IPS-20b (cell line): ENCODE measurements around the gene ZFC3H1.

ENCODE experiments used
- H3K27ac ChIP-seq: one replicate; pipeline ENCODE4 v1.5.1; 2013; ENCODE audit warnings: low read length
- H3K27me3 ChIP-seq: 2 replicates; pipeline ENCODE4 v1.6.1; 2013; ENCODE audit warnings: mild to moderate bottlenecking, low read length, inconsistent platforms; ENCODE audit not compliant: insufficient read depth
- H3K36me3 ChIP-seq: 2 replicates; pipeline ENCODE4 v1.6.1; 2013; ENCODE audit warnings: low read depth, mild to moderate bottlenecking, inconsistent platforms, low read length, moderate library complexity; ENCODE audit not compliant: insufficient read depth
- H3K4me1 ChIP-seq: 2 replicates; pipeline ENCODE4 v1.6.1; 2013; ENCODE audit warnings: mild to moderate bottlenecking, control low read depth, inconsistent platforms, low read length, moderate library complexity; ENCODE audit not compliant: insufficient read depth
- H3K4me3 ChIP-seq: 2 replicates; pipeline ENCODE4 v1.5.1; 2013; ENCODE audit warnings: mild to moderate bottlenecking, low read length, inconsistent platforms
- H3K9ac ChIP-seq: 2 replicates; pipeline ENCODE4 v1.6.1; 2013; ENCODE audit warnings: low read depth, mild to moderate bottlenecking, inconsistent platforms, low read length, moderate library complexity
- H3K9me3 ChIP-seq: 2 replicates; pipeline ENCODE4 v1.6.1; 2013; ENCODE audit warnings: mild to moderate bottlenecking, low read depth, low read length, inconsistent platforms; ENCODE audit not compliant: insufficient read depth

Gene ZFC3H1

DNA sequence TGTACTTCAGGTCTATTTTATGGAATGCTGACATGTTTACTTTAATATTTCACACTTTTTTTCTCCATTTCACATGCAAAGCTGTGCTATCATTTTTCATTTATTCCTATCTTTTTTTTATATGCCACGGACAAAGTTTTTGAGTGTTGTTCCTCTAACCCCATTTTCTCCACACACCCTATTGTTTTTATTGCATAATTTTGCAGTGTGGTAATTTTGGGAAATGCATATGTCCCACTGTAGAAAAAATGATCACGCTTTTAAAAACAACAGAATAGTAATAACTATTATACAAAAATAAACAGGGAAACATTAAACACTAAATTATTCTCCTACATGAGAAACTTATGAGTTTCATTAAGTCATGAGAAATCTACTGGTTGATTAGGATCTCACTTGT lies 14.2 kb downstream of the ZFC3H1 start:
- Histone ChIP-seq H3K4me1 (no peaks in the 10 kb centered on the region), H3K36me3 (peaks cover 91% of the 10 kb centered on the region), H3K27me3 (no peaks in the 10 kb centered on the region), H3K9ac (no peak overlapping the region), H3K4me3 (no peak overlapping the region), H3K9me3 (peaks cover 11% of the 10 kb centered on the region; the same call in 1 of the 2 replicates), H3K27ac (no peak overlapping the region)

DNA sequence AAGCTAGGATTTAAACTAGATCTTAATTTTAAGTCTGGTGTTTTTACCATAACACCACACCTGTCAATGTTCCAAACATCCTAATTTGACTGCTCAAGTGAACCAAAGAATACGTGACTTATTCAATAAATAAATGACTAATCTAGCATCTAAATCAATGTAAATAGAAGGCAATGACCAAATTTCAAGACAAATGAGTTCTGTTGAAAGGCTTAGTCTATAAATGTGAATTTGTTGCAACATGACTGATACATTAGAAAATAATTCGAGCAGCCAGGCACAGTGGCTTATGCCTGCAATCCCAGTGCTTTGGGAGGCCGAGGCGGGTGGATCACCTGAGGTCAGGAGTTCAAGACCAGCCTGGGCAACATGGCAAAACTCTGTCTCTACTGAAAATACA lies 15.1 kb downstream of the ZFC3H1 start:
- Histone ChIP-seq H3K4me1 (no peaks in the 10 kb centered on the region), H3K36me3 (peaks cover 91% of the 10 kb centered on the region), H3K27me3 (no peaks in the 10 kb centered on the region), H3K9ac (no peak overlapping the region), H3K4me3 (no peak overlapping the region), H3K27ac (no peak overlapping the region), H3K9me3 (peaks cover 3% of the 10 kb centered on the region; the same call in 1 of the 2 replicates)

DNA sequence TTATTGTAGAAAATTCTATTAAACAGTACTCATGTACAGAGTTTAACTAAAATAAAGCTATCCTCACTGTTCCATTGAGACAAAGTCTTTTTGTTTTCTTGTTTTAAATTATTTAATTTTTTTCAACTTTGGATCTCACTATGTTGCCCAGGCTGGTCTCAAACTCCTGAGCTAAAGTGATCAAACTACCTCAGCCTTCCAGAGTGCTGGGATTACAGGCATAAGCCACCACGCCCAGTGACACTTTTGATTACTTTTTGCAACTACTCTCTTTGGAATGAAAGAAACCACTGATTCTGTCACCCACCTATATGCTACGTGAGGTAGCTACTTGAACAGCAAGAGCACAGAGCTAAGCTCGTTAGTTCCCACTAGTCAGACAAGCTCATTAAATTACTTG lies 17.1 kb downstream of the ZFC3H1 start:
- Histone ChIP-seq H3K4me3 (no peak overlapping the region), H3K4me1 (no peaks in the 10 kb centered on the region), H3K27ac (no peak overlapping the region), H3K36me3 (peaks cover 91% of the 10 kb centered on the region), H3K9ac (no peak overlapping the region), H3K27me3 (no peaks in the 10 kb centered on the region), H3K9me3 (no peaks in the 10 kb centered on the region)

DNA sequence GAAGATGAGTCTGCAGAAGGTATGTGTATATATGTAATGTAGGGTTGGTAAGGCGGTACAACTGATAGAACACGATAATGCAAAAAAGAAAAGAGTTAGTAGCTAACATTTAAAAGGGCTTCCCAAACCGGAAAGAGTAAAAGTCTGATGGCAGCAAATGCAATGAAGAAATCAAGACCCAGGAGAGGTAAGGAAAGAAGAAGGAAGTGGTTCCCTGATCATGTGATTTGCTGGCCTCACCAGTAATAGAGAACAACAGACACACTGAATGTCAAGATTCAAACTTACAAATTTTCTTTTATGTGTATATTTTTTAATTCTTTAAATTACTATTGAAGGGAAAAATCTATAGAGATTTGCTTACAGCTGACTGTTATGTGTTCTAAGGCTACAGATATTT lies 18.4 kb downstream of the ZFC3H1 start:
- no peaks in the 10 kb centered on the region for H3K9me3 ChIP-seq
- no peak overlapping the region for H3K4me3 ChIP-seq
- no peak overlapping the region for H3K9ac ChIP-seq
- H3K36me3 ChIP-seq = peaks cover 92% of the 10 kb centered on the region
- H3K27ac ChIP-seq = no peak overlapping the region
- no peaks in the 10 kb centered on the region for H3K4me1 ChIP-seq
- H3K27me3 ChIP-seq = no peaks in the 10 kb centered on the region

DNA sequence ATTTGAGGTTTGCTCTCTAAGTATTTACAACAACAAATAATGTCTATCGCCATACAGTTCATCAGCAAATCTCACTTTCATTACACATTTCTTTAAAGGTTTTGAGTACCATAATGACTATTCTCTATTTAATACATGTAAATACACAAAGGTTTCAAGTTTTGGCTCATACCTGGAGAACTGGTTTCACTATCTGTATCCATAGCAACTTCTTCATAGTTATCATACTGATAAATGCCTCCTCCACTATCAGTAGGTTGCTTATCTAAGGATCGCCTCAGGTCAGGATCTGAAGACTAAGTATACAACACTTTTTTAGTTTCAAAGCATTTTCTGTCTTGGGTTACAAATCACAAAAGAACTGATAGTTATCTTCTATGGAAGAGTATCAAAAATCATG lies 21.4 kb downstream of the ZFC3H1 start:
- no peaks in the 10 kb centered on the region for H3K27me3 ChIP-seq
- no peaks in the 10 kb centered on the region for H3K4me1 ChIP-seq
- no peak overlapping the region for H3K4me3 ChIP-seq
- no peak overlapping the region for H3K9ac ChIP-seq
- H3K27ac ChIP-seq = no peak overlapping the region
- H3K36me3 ChIP-seq = peaks cover 94% of the 10 kb centered on the region
- H3K9me3 ChIP-seq = no peaks in the 10 kb centered on the region

DNA sequence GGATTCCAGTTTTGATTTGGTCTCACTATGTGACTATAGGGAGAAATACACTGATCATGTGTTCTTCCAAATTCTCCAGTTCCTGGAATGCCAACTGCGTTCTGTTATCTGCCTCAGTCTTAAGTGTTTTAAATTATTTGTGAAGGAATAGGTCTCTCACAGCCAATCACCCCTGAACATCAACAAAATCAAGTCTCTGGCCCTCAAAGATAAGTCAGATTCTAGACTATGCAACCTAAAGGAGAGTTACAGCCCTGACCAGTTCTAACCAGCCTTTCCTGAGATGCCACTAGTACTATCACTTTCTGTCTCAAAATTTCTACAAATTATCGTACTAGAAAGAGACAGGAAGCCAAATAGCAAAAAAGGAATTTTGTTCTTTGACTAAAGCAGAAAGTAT lies 22.3 kb downstream of the ZFC3H1 start:
- no peak overlapping the region for H3K9ac ChIP-seq
- no peak overlapping the region for H3K27ac ChIP-seq
- H3K4me3 ChIP-seq = no peak overlapping the region
- no peaks in the 10 kb centered on the region for H3K27me3 ChIP-seq
- no peaks in the 10 kb centered on the region for H3K4me1 ChIP-seq
- peaks cover 93% of the 10 kb centered on the region for H3K36me3 ChIP-seq
- H3K9me3 ChIP-seq = no peaks in the 10 kb centered on the region

DNA sequence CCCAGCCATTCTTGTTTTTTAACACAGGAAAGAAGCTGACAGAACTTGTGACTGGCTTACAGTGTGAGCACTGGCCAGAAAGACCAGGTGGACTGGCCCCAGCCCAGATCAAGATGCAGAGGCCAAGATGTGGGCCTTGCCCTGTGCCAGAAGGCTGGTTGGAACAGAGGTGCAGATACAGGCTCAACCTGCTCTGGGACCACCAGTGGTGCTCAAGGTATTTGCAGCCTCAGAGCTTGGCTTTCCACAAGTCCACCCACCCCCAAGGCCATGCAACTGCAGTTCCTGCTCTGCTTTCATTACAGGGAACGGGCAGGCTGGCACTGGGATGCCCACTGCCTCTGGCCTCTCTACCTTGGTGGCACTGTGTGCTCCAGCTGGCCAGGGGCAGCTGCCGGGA lies 23.3 kb downstream of the ZFC3H1 start:
- peaks cover 93% of the 10 kb centered on the region for H3K36me3 ChIP-seq
- H3K9ac ChIP-seq = no peak overlapping the region
- no peaks in the 10 kb centered on the region for H3K27me3 ChIP-seq
- H3K9me3 ChIP-seq = no peaks in the 10 kb centered on the region
- no peak overlapping the region for H3K4me3 ChIP-seq
- no peak overlapping the region for H3K27ac ChIP-seq
- H3K4me1 ChIP-seq = no peaks in the 10 kb centered on the region

DNA sequence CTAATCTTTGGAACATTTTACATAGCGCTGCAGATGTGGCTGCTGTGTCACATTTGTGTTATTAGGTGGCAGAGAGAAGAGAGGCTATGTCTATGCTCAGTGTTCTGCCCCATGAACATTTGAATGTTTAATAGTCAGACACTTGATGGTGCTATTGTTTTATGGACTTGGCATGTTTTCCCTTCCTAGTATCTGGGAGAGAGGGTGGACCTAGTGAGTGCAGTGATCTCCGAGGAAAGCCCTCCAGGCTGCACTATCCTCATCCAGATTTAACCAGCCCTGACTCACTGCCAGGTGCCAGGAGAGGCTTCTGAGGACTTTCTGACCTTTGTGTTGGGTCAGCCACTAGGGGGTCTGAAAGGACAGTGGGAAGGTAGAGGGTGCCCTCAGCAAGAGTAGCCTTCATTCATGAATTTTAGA lies 24.3 kb downstream of the ZFC3H1 start:
- no peak overlapping the region for H3K27ac ChIP-seq
- peaks cover 93% of the 10 kb centered on the region for H3K36me3 ChIP-seq
- no peaks in the 10 kb centered on the region for H3K9me3 ChIP-seq

DNA sequence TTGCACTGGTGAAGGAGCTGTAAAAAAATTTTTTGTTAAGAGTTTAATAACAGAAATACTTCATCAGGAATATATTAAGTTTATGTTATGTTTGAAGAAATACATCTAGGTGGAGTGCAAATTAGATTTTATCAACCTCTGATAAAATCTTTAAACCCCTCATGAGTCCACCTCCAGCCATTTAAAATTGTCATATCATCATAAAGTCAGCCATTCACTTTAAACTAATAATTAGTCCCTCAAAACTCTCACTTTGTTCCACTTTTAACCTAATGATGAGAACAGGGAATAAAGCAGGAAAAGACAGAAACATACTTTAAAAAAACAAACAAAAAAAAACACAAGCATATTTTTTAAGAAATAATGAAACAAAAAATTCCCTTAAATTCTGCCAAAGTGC lies 25.1 kb downstream of the ZFC3H1 start:
- Histone ChIP-seq H3K27ac (no peak overlapping the region), H3K4me3 (no peak overlapping the region), H3K9me3 (no peaks in the 10 kb centered on the region), H3K4me1 (no peaks in the 10 kb centered on the region), H3K36me3 (peaks cover 93% of the 10 kb centered on the region), H3K9ac (no peak overlapping the region), H3K27me3 (no peaks in the 10 kb centered on the region)

More for the DNA sequence above, 24.3 kb downstream of the ZFC3H1 start:
- Histone ChIP-seq H3K4me3 (no peak overlapping the region), H3K4me1 (no peaks in the 10 kb centered on the region), H3K9ac (no peak overlapping the region), H3K27me3 (no peaks in the 10 kb centered on the region)

DNA sequence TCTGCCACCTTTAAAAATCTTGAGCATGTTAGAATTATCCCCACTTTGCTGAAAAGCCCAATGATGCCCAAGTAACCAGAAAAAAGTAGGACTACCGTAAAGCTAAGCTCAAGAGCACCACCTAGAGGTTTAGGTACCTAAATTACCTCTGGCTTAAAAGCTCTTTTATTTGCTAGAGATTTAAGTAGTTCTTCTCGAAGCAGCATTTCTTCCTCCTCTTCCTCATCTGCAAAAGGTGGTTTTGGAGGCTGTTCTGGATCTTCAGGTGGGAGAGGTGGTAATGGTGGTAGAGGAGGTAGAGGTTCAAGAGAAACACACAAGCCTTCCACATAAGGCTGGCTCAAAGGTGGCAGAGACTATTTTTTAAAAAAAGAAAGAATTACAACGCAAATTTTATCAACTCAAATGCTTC lies 26.9 kb downstream of the ZFC3H1 start:
- Histone ChIP-seq H3K9ac (no peak overlapping the region), H3K27me3 (no peaks in the 10 kb centered on the region), H3K9me3 (no peaks in the 10 kb centered on the region), H3K27ac (no peak overlapping the region), H3K4me1 (no peaks in the 10 kb centered on the region), H3K36me3 (peaks cover 93% of the 10 kb centered on the region), H3K4me3 (no peak overlapping the region)

DNA sequence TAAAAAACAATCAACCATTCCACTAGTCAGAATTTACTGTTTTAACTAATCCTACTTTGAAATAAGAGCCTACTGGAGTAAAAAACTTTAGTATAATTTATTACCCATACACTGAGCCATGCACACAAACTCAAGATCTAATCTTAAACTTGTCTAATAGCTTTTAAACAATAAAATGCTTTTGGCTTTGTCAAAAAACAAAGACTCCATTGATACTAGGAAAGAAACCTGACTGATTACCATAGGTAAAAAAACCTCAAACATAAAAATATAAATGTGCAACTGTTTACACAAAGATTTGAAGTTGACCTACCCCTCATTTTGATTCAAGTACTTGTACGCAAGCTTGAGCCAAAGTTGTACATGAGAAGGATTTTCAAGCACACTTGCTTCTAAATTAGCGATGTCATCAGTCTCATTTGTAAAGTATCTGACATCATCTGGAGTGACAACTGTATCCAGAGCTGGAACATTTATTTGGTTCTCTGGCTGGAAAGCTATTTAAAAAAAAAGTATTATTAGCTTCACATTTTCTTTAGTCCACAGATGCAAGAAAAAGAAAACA lies 36.1 kb downstream of the ZFC3H1 start:
- peaks cover 98% of the 10 kb centered on the region for H3K36me3 ChIP-seq
- no peak overlapping the region for H3K27ac ChIP-seq
- no peak overlapping the region for H3K4me3 ChIP-seq
- H3K9me3 ChIP-seq = no peaks in the 10 kb centered on the region
- H3K9ac ChIP-seq = no peak overlapping the region
- no peaks in the 10 kb centered on the region for H3K4me1 ChIP-seq
- no peaks in the 10 kb centered on the region for H3K27me3 ChIP-seq

DNA sequence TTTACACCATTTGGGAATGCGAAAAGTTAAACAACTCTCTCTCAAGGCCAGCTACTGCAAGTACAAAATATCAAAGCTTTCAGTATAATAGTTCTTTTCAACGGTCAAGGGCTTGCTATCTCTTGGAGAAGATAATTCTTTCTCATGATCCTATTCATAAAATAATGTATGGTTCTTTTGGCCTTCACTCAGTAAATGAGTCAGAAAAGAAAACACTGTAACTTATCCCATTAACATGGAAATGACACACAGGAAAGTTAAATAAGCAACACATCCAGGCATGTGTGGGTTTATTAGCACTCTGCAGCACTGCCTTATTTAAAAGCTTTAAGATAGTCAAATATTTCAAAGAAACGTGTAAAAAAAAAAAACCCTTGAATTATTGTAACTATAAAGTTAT lies 36.9 kb downstream of the ZFC3H1 start:
- Histone ChIP-seq H3K27me3 (no peaks in the 10 kb centered on the region), H3K36me3 (peaks cover 98% of the 10 kb centered on the region), H3K9ac (no peak overlapping the region), H3K4me1 (no peaks in the 10 kb centered on the region), H3K27ac (no peak overlapping the region), H3K9me3 (no peaks in the 10 kb centered on the region), H3K4me3 (no peak overlapping the region)
